Large intestine (tissue), 3 donors: Measurements from ENCODE around the gene MTUS2. TPM values are rescaled to one million over a fixed set of nuclear protein-coding genes. Genes with fewer than 3 reads are reported as not detected.

ENCODE experiments used
- DNase-seq, 2 donors: peaks; one replicate each; pipeline versions ENCODE4 v3.0.0 to v3.0.0-alpha.2; 2013
- H3K27ac ChIP-seq: one replicate; pipeline ENCODE4 v1.5.1; 2013; ENCODE audit warnings: low read length
- H3K27me3 ChIP-seq: 2 replicates; pipeline ENCODE4 v1.6.1; 2013; ENCODE audit warnings: low read length; ENCODE audit not compliant: control insufficient read depth, insufficient read depth
- H3K36me3 ChIP-seq: 2 replicates; pipeline ENCODE4 v1.6.1; 2013; ENCODE audit warnings: low read length; ENCODE audit not compliant: control insufficient read depth, insufficient read depth
- H3K4me1 ChIP-seq: one replicate; pipeline ENCODE4 v1.6.1; 2013; ENCODE audit warnings: low read length; ENCODE audit not compliant: control insufficient read depth, insufficient read depth
- H3K4me3 ChIP-seq: one replicate; pipeline ENCODE4 v1.5.1; 2013; ENCODE audit warnings: low read length
- H3K9me3 ChIP-seq: one replicate; pipeline ENCODE4 v1.6.1; 2013; ENCODE audit warnings: mild to moderate bottlenecking, low read depth, low read length, moderate library complexity; ENCODE audit not compliant: control insufficient read depth
- WGBS: methylation state at CpG from one replicate; pipeline ENCODE4 v1.1.5; 2013; ENCODE audit warnings: low lambda C conversion rate; ENCODE audit not compliant: insufficient coverage; 5-methylcytosine and 5-hydroxymethylcytosine counted together
- polyA plus RNA-seq: library from polyadenylated mRNA; unstranded; fragments of 120-200 nt; gene quantifications from one replicate; pipeline ENCODE4 v1.2.1, GENCODE V29; 2013

MTUS2 gene
- polyA plus RNA-seq, 1 donor: 1.9 TPM

DNA sequence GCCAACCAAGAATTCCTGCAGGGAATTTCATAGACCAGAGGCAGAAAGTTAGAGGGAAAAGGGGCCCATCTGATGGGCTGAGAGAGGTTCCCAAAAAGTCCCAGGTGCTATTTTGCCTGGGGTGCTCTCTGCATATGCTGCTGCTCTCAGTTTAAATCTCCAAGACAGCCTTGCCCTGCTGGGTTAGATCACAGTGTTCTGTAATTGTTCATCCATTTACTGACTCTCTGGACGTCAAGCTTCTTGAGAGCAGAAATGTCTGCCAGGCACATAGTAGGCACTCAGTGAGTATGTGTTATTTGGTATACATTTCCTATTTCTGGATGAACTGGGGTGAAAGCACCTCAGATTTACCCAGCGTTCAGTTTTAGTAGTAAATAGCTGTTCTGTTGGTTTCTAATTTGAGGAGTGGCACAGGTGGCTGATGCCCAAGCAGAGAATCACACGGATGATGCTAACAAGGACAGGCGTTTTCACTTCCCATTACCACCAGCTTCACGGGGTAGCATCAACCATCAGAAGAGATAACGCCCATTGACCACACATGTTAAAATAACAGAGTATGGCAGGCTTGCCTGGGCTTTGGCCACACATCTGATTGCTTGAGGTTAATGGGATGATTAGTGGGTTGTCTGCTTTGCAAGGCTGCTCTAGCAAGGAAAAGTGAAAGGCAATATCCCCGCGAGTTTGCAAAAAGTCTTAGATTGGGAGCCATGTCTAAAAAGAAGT is 614.2 kb downstream of the MTUS2 start:
- no peaks in the 10 kb centered on the region for H3K36me3 ChIP-seq
- H3K4me1 ChIP-seq: no peaks in the 10 kb centered on the region
- no peak for DNase-seq
- H3K9me3 ChIP-seq: no peaks in the 10 kb centered on the region
- H3K27me3 ChIP-seq: peaks cover 14% of the 10 kb centered on the region
- WGBS: no CpG with 5 or more reads among the region's 8 CpGs
- H3K27ac ChIP-seq: no peak overlapping the region
- no peak overlapping the region for H3K4me3 ChIP-seq

DNA sequence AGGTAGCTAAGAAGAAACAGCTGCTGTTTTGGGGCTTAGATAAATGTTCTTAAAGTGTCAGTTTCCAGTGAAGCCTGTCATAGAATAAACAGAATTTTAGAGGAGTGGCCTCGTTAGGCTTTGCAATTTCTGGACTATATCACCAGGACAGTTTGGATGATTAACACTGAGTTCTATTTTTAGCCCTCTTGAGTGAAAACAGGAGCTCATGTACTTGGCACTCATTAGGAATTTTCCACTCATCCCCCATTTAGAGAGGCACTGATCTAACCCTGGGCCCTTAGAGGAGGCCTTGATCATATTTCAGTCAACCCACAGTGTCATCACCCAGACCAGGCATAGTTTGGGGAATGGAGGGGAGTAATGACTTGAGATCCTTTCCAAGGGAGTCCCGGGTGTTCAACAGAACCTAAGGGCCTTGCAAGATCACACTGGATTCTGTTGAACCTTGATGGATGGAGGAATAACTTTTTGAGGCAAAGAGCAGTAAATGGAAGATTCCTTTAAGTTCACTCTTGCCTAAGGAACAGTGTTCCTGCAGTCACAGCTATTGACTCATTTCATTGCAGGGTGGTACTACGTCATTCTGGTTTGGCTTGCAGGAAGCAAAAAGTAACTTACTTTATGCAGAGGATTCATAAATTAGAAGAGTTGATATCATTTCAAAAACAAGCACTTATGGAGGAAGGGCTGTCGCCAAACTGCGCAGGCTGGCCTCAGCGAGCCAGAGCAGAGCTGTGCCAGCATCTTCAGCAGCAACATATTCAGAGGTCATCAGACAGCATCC is 615.2 kb downstream of the MTUS2 start:
- no peak overlapping the region for H3K4me3 ChIP-seq
- peak overlapping the region; percentile 37 for H3K27ac ChIP-seq
- DNase-seq: peak; percentile 36 to 56
- no peaks in the 10 kb centered on the region for H3K36me3 ChIP-seq
- no peaks in the 10 kb centered on the region for H3K9me3 ChIP-seq
- WGBS: no CpG with 5 or more reads among the region's 6 CpGs
- H3K4me1 ChIP-seq: no peaks in the 10 kb centered on the region
- H3K27me3 ChIP-seq: peaks cover 11% of the 10 kb centered on the region

DNA sequence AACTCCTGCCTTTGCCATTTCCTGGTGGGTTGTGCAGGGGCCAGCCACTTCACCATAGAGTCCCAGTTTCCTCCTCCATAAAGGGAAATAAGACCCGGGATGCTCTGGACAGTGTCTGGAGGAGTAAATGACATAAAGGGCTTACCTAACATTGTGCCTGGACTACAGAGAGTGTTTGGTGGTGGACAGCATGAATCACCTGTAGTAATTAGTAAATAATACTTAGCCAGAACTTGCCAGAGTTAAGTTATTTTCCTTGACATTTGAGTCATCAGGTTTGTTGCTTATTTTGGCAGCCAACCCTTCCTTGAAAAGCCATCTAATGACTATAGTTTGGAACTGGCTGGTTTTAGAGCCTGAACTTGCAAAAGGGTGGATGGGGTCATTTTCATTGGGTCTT is 616.2 kb downstream of the MTUS2 start:
- peaks cover 11% of the 10 kb centered on the region for H3K27me3 ChIP-seq
- WGBS: no CpG with 5 or more reads among the region's 1 CpG
- no peaks in the 10 kb centered on the region for H3K36me3 ChIP-seq
- H3K9me3 ChIP-seq: no peaks in the 10 kb centered on the region
- H3K27ac ChIP-seq: no peak overlapping the region
- H3K4me1 ChIP-seq: no peaks in the 10 kb centered on the region
- DNase-seq: no peak
- no peak overlapping the region for H3K4me3 ChIP-seq

DNA sequence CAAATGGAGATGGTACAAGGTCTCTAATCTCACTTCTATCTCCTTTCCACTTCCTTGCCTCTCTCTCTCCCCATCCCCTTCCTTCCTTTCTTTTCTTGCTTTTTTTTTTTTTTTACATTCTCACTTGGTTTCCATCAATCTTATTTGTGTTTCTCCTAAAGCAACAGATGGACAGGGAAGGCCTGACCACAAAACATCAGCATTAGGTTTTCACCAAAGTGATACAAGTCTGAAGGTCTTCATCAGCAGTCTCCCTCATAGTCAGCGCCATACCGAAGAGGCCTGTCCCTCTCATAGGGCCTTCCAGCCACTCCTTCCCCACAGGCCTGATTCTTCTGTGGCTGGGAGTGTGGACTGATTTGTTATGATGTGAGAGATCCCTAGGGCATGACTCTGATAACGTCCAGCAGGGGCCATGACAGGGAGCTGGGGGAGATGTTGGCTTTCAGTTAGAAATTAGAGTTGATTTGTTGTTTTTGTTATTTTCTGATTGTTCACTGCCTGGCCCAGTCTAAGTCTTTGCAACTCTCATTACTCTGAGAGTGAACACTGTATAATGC is 616.7 kb downstream of the MTUS2 start:
- peaks cover 7% of the 10 kb centered on the region for H3K27me3 ChIP-seq
- no peaks in the 10 kb centered on the region for H3K4me1 ChIP-seq
- no peak overlapping the region for H3K4me3 ChIP-seq
- H3K36me3 ChIP-seq: no peaks in the 10 kb centered on the region
- DNase-seq: no peak
- WGBS: 100% methylated on average over 2 of the region's 3 CpGs
- H3K9me3 ChIP-seq: no peaks in the 10 kb centered on the region
- no peak overlapping the region for H3K27ac ChIP-seq

- H3K27me3 ChIP-seq: no peaks in the 10 kb centered on the region
- DNase-seq: no peak
Measured at GRCh38 chr13:29438769-29439168, 618.6 kb downstream of the MTUS2 start.

DNA sequence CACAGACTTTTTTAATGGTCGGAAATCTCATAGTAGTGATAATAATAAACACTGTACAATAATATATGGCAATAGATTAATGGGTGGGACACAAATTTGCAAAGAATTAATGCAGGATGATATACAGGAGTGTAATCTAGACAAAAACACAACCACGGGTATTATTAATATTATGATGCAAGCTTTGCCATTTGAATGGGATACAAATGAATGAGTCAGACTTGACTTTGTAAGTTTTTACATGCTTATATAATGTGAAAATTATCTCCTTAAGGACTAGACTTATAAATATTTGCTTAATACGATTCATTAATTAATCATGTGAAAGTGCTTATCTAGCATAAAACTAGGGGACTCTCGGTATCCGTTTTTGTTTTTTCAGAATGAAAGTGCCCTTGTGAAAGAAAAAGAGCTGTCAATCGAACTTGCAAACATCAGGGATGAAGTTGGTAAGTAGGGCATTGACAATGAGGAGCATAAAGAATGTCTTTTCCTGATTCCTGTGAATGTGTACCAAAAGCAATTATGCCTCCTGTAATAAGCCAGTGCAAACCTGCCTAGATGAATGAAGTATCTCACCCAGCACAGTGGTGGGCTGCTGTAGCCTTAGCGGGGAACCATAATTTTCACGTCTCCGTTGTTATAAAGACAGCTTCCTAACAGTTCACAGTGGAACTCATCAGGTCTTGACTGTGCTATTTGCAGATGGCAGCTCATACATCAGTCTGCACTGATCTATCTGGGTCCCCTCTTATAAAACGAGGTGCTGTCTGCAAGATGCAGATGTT is 619.7 kb downstream of the MTUS2 start:
- H3K9me3 ChIP-seq: no peaks in the 10 kb centered on the region
- H3K4me3 ChIP-seq: no peak overlapping the region
- WGBS: 89% methylated on average over 3 of the region's 10 CpGs
- no peak overlapping the region for H3K27ac ChIP-seq
- H3K27me3 ChIP-seq: no peaks in the 10 kb centered on the region
- no peaks in the 10 kb centered on the region for H3K36me3 ChIP-seq
- no peaks in the 10 kb centered on the region for H3K4me1 ChIP-seq
- no peak for DNase-seq

More at GRCh38 chr13:29438769-29439168, 618.6 kb downstream of the MTUS2 start:
- Histone ChIP-seq H3K4me3 (no peak overlapping the region), H3K4me1 (no peaks in the 10 kb centered on the region), H3K27ac (no peak overlapping the region), H3K36me3 (no peaks in the 10 kb centered on the region), H3K9me3 (no peaks in the 10 kb centered on the region)
- WGBS: 80% methylated on average over 1 of the region's 8 CpGs

GRCh38 chr13:29441306-29441705 is 621.2 kb downstream of the MTUS2 start:
- DNase-seq: no peak
- Histone ChIP-seq H3K4me1 (no peaks in the 10 kb centered on the region), H3K36me3 (no peaks in the 10 kb centered on the region), H3K4me3 (no peak overlapping the region), H3K27me3 (no peaks in the 10 kb centered on the region), H3K9me3 (no peaks in the 10 kb centered on the region), H3K27ac (no peak overlapping the region)
- WGBS: no CpG with 5 or more reads among the region's 5 CpGs

- WGBS: no CpG with 5 or more reads among the region's 3 CpGs
- Histone ChIP-seq H3K9me3 (no peaks in the 10 kb centered on the region), H3K36me3 (no peaks in the 10 kb centered on the region), H3K4me3 (no peak overlapping the region), H3K27me3 (no peaks in the 10 kb centered on the region), H3K4me1 (no peaks in the 10 kb centered on the region), H3K27ac (no peak overlapping the region)
- no peak for DNase-seq
Measured at GRCh38 chr13:29446016-29446415, 625.9 kb downstream of the MTUS2 start.

- Histone ChIP-seq H3K27me3 (no peaks in the 10 kb centered on the region), H3K36me3 (no peaks in the 10 kb centered on the region), H3K4me3 (no peak overlapping the region), H3K4me1 (no peaks in the 10 kb centered on the region), H3K27ac (no peak overlapping the region), H3K9me3 (no peaks in the 10 kb centered on the region)
- no CpG with 5 or more reads among the region's 2 CpGs for WGBS
- DNase-seq: no peak
Measured at GRCh38 chr13:29448174-29448573, 628.0 kb downstream of the MTUS2 start.

DNA sequence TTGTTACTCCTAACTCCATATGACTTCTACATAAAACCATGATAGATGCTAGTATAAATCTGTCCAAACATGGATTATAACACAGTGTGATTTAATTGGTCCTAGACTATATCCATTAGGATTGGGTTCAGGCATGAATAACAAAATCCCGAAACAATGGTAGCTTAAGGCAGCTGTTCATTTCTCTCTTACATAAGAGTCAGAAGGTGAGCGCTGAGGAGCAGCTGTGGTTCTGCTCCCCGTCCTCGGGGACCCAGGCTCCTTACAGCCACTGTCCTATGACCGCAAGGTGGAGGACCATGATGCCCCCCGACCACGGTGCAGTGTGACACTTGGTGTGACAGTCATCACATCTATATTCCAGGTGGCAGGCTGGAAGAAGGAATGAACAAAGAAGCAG is 629.6 kb downstream of the MTUS2 start:
- 100% methylated on average over 1 of the region's 7 CpGs for WGBS
- no peak for DNase-seq
- Histone ChIP-seq H3K9me3 (no peaks in the 10 kb centered on the region), H3K36me3 (no peaks in the 10 kb centered on the region), H3K4me1 (no peaks in the 10 kb centered on the region), H3K27me3 (no peaks in the 10 kb centered on the region), H3K4me3 (no peak overlapping the region), H3K27ac (no peak overlapping the region)
